GM23338 (cell line): ENCODE measurements around the gene CCDC121. TPM values are rescaled to one million over a fixed set of nuclear protein-coding genes. Genes with fewer than 3 reads are reported as not detected.
A peak's percentile ranks its signal among the peaks of the same experiment; 100 is the strongest.

ENCODE experiments used
- ATAC-seq: fragments of 200-7000 bp; cut with Tn5 transposase; 3 replicates; pipeline ENCODE4 v1.9.1; 2020
- DNase-seq: peaks from one replicate; pipeline ENCODE4 v3.0.0-alpha.2; 2015; ENCODE audit warnings: low spot score
- H2AFZ ChIP-seq: fragments of 200-600 bp; sonication (generic); 2 replicates; pipeline ENCODE4 v1.8.0; 2016; ENCODE audit warnings: antibody characterized with exemption, mild to moderate bottlenecking, moderate library complexity
- H3F3A ChIP-seq: fragments of 200-600 bp; sonication (generic); replicated peaks from 2 replicates; pipeline ENCODE4 v1.8.0; 2017; ENCODE audit warnings: antibody characterized with exemption, mixed run types, low read depth
- H3K27ac ChIP-seq: fragments of 200-600 bp; sonication (generic); 2 replicates; pipeline ENCODE4 v1.6.1; 2016; ENCODE audit warnings: low read depth
- H3K27me3 ChIP-seq: fragments of 200-600 bp; sonication (generic); 2 replicates; pipeline ENCODE4 v1.8.0; 2016; ENCODE audit warnings: mild to moderate bottlenecking, mixed run types, moderate library complexity; ENCODE audit not compliant: insufficient read depth
- H3K36me3 ChIP-seq: fragments of 200-600 bp; sonication (generic); 2 replicates; pipeline ENCODE4 v1.8.0; 2016; ENCODE audit warnings: mild to moderate bottlenecking; ENCODE audit not compliant: insufficient read depth
- H3K4me1 ChIP-seq: fragments of 200-600 bp; sonication (generic); 2 replicates; pipeline ENCODE4 v1.8.0; 2016; ENCODE audit warnings: mild to moderate bottlenecking, moderate library complexity; ENCODE audit not compliant: insufficient read depth
- H3K4me2 ChIP-seq: fragments of 200-600 bp; sonication (generic); 2 replicates; pipeline ENCODE4 v1.7.1; 2017; ENCODE audit warnings: mixed run types
- H3K4me3 ChIP-seq: fragments of 200-600 bp; sonication (generic); 2 replicates; pipeline ENCODE4 v1.6.1; 2016; ENCODE audit warnings: mixed run types
- H3K79me2 ChIP-seq: fragments of 200-600 bp; sonication (generic); replicated peaks from 2 replicates; pipeline ENCODE4 v1.8.0; 2017; ENCODE audit warnings: mild to moderate bottlenecking; ENCODE audit not compliant: insufficient read depth
- H3K9me2 ChIP-seq: fragments of 200-600 bp; sonication (generic); 2 replicates; pipeline ENCODE4 v1.8.0; 2017; ENCODE audit not compliant: insufficient read depth
- H4K20me1 ChIP-seq: fragments of 200-600 bp; sonication (generic); replicated peaks from 2 replicates; pipeline ENCODE4 v1.8.0; 2017; ENCODE audit warnings: mild to moderate bottlenecking; ENCODE audit not compliant: insufficient read depth
- H3K27ac Mint-ChIP-seq: 2 replicates; pipeline ENCODE4 v1.8.0; 2020; ENCODE audit warnings: inconsistent platforms, mild to moderate bottlenecking, moderate library complexity, mixed read lengths
- H3K27me3 Mint-ChIP-seq: 3 replicates; pipeline ENCODE4 v1.8.0; 2022; ENCODE audit warnings: low read depth, mild to moderate bottlenecking, moderate library complexity, mixed read lengths, inconsistent platforms; ENCODE audit not compliant: insufficient read depth, poor library complexity
- H3K36me3 Mint-ChIP-seq: 3 replicates; pipeline ENCODE4 v1.8.0; 2021; ENCODE audit warnings: low read depth, mild to moderate bottlenecking, inconsistent platforms, moderate library complexity, mixed read lengths
- H3K4me1 Mint-ChIP-seq: 3 replicates; pipeline ENCODE4 v1.8.0; 2020; ENCODE audit warnings: mild to moderate bottlenecking, inconsistent platforms, mixed read lengths
- H3K4me3 Mint-ChIP-seq: 3 replicates; pipeline ENCODE4 v1.8.0; 2021; ENCODE audit warnings: moderate library complexity, mild to moderate bottlenecking, inconsistent platforms, mixed read lengths
- H3K9me3 Mint-ChIP-seq: 3 replicates; pipeline ENCODE4 v1.8.0; 2020; ENCODE audit warnings: moderate library complexity, mild to moderate bottlenecking, inconsistent platforms, mixed read lengths
- CREB1 ChIP-seq: fragments of 250-450 bp; sonication (Bioruptor Pico); IDR thresholded peaks from 2 replicates; pipeline ENCODE4 v1.5.0; 2020; ENCODE audit warnings: low read depth, mild to moderate bottlenecking, moderate library complexity
- EZH2 ChIP-seq: fragments of 200-600 bp; sonication (generic); IDR thresholded peaks from one replicate; pipeline ENCODE4 v1.8.0; 2017; ENCODE audit warnings: antibody characterized with exemption, mild to moderate bottlenecking, low read depth; ENCODE audit not compliant: unreplicated experiment
- JUNB ChIP-seq: IDR thresholded peaks from one replicate; pipeline ENCODE4 v1.6.1; 2016; ENCODE audit warnings: antibody characterized with exemption; ENCODE audit not compliant: unreplicated experiment
- NANOG ChIP-seq: IDR thresholded peaks from 2 replicates; pipeline ENCODE4 v1.6.1; 2016; ENCODE audit warnings: antibody characterized with exemption, borderline replicate concordance
- POLR2AphosphoS5 ChIP-seq: IDR thresholded peaks from 2 replicates; pipeline ENCODE4 v1.6.1; 2016; ENCODE audit warnings: antibody characterized with exemption, low read depth
- REST ChIP-seq: IDR thresholded peaks from one replicate; pipeline ENCODE4 v1.6.1; 2018; ENCODE audit warnings: antibody characterized with exemption; ENCODE audit not compliant: unreplicated experiment
- STAT1 ChIP-seq: IDR thresholded peaks from one replicate; pipeline ENCODE4 v1.6.1; 2016; ENCODE audit warnings: antibody characterized with exemption; ENCODE audit not compliant: unreplicated experiment
- ZNF114 ChIP-seq: fragments of 250-450 bp; sonication (Bioruptor Pico); IDR thresholded peaks from 2 replicates; pipeline ENCODE4 v1.5.0; 2020; ENCODE audit warnings: mild to moderate bottlenecking, moderate library complexity
- ZNF331 ChIP-seq: fragments of 250-450 bp; sonication (Bioruptor Pico); IDR thresholded peaks from 2 replicates; pipeline ENCODE4 v1.5.0; 2020; ENCODE audit warnings: low read depth, mild to moderate bottlenecking, moderate library complexity
- polyA plus RNA-seq: library from polyadenylated mRNA; unstranded; fragments of >200 nt; fragmentation: Nextera tagmentation; extraction: Ambion mirVana; gene quantifications from 2 replicates; pipeline ENCODE4 v1.2.1, GENCODE V29; 2016
- total RNA-seq: library from RNA; depleted of rRNA; stranded (reverse); fragments of >200 nt; shearing (Covaris generic); gene quantifications from 2 replicates; pipeline ENCODE4 v1.2.3, GENCODE V29; 2014
- TF ChIP-seq, protein P1 (sequence below): fragments of 250-450 bp; sonication (Bioruptor Pico); IDR thresholded peaks from 2 replicates; pipeline ENCODE4 v1.5.0; 2020; ENCODE audit warnings: mild to moderate bottlenecking, moderate library complexity
- TF ChIP-seq, protein P2 (sequence below): IDR thresholded peaks from 2 replicates; pipeline ENCODE4 v1.6.1; 2016; ENCODE audit warnings: antibody characterized with exemption
- TF ChIP-seq, protein P3 (sequence below), 2 experiments: fragments of 200-600 bp in 1 of 2; sonication (generic) in 1 of 2; conservative IDR thresholded peaks; 2 replicates each; pipeline versions ENCODE4 v1.5.1 to v1.6.1; 2016 to 2017; ENCODE audit warnings: antibody characterized with exemption in 2 of 2, low read depth in 2 of 2, mild to moderate bottlenecking in 2 of 2, moderate library complexity in 1 of 2

The CCDC121 gene
- total and polyA plus RNA-seq, 2 experiments from 2014 or later, result 1.6 to 1.9 TPM

- Mint-ChIP-seq H3K36me3 (peaks cover 53% of the 10 kb centered on the region), H3K27ac (no peak overlapping the region; the same call in 1 of the 2 replicates), H3K4me3 (no peak overlapping the region), H3K4me1 (no peaks in the 10 kb centered on the region), H3K27me3 (peaks cover 2% of the 10 kb centered on the region), H3K9me3 (no peaks in the 10 kb centered on the region)
- no peak overlapping the region; the same call in 1 of the 2 replicates for H3K27ac ChIP-seq
- ATAC-seq (peak; percentile 34), DNase-seq (peak; percentile 11)
- H3K9me2 ChIP-seq, result no peaks in the 10 kb centered on the region
- no peak overlapping the region for H2AFZ ChIP-seq
- H3K27me3 ChIP-seq, result no peaks in the 10 kb centered on the region
- H3K4me2 ChIP-seq, result no peak overlapping the region
- H3K4me1 ChIP-seq, result no peaks in the 10 kb centered on the region
- H4K20me1 ChIP-seq, result peaks cover 3% of the 10 kb centered on the region; the same call in 1 of the 2 replicates
- TF ChIP-seq EZH2, result no peak
- no peak for TF ChIP-seq NANOG
- no peak for TF ChIP-seq REST
- TF ChIP-seq, protein P1, sequence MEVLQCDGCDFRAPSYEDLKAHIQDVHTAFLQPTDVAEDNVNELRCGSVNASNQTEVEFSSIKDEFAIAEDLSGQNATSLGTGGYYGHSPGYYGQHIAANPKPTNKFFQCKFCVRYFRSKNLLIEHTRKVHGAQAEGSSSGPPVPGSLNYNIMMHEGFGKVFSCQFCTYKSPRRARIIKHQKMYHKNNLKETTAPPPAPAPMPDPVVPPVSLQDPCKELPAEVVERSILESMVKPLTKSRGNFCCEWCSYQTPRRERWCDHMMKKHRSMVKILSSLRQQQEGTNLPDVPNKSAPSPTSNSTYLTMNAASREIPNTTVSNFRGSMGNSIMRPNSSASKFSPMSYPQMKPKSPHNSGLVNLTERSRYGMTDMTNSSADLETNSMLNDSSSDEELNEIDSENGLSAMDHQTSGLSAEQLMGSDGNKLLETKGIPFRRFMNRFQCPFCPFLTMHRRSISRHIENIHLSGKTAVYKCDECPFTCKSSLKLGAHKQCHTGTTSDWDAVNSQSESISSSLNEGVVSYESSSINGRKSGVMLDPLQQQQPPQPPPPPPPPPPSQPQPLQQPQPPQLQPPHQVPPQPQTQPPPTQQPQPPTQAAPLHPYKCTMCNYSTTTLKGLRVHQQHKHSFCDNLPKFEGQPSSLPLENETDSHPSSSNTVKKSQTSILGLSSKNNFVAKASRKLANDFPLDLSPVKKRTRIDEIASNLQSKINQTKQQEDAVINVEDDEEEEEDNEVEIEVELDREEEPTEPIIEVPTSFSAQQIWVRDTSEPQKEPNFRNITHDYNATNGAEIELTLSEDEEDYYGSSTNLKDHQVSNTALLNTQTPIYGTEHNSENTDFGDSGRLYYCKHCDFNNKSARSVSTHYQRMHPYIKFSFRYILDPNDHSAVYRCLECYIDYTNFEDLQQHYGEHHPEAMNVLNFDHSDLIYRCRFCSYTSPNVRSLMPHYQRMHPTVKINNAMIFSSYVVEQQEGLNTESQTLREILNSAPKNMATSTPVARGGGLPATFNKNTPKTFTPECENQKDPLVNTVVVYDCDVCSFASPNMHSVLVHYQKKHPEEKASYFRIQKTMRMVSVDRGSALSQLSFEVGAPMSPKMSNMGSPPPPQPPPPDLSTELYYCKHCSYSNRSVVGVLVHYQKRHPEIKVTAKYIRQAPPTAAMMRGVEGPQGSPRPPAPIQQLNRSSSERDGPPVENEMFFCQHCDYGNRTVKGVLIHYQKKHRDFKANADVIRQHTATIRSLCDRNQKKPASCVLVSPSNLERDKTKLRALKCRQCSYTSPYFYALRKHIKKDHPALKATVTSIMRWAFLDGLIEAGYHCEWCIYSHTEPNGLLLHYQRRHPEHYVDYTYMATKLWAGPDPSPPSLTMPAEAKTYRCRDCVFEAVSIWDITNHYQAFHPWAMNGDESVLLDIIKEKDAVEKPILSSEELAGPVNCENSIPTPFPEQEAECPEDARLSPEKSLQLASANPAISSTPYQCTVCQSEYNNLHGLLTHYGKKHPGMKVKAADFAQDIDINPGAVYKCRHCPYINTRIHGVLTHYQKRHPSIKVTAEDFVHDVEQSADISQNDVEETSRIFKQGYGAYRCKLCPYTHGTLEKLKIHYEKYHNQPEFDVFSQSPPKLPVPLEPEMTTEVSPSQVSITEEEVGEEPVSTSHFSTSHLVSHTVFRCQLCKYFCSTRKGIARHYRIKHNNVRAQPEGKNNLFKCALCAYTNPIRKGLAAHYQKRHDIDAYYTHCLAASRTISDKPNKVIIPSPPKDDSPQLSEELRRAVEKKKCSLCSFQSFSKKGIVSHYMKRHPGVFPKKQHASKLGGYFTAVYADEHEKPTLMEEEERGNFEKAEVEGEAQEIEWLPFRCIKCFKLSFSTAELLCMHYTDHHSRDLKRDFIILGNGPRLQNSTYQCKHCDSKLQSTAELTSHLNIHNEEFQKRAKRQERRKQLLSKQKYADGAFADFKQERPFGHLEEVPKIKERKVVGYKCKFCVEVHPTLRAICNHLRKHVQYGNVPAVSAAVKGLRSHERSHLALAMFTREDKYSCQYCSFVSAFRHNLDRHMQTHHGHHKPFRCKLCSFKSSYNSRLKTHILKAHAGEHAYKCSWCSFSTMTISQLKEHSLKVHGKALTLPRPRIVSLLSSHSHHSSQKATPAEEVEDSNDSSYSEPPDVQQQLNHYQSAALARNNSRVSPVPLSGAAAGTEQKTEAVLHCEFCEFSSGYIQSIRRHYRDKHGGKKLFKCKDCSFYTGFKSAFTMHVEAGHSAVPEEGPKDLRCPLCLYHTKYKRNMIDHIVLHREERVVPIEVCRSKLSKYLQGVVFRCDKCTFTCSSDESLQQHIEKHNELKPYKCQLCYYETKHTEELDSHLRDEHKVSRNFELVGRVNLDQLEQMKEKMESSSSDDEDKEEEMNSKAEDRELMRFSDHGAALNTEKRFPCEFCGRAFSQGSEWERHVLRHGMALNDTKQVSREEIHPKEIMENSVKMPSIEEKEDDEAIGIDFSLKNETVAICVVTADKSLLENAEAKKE (CRISPR knock-in tag), result no peak
- TF ChIP-seq, protein P2, sequence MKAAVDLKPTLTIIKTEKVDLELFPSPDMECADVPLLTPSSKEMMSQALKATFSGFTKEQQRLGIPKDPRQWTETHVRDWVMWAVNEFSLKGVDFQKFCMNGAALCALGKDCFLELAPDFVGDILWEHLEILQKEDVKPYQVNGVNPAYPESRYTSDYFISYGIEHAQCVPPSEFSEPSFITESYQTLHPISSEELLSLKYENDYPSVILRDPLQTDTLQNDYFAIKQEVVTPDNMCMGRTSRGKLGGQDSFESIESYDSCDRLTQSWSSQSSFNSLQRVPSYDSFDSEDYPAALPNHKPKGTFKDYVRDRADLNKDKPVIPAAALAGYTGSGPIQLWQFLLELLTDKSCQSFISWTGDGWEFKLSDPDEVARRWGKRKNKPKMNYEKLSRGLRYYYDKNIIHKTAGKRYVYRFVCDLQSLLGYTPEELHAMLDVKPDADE, result no peak
- no peak for TF ChIP-seq ZNF331
- TF ChIP-seq POLR2AphosphoS5, result no peak
- no peak for TF ChIP-seq CREB1 (CRISPR knock-in tag)
- TF ChIP-seq ZNF114, result no peak
- TF ChIP-seq, protein P3, sequence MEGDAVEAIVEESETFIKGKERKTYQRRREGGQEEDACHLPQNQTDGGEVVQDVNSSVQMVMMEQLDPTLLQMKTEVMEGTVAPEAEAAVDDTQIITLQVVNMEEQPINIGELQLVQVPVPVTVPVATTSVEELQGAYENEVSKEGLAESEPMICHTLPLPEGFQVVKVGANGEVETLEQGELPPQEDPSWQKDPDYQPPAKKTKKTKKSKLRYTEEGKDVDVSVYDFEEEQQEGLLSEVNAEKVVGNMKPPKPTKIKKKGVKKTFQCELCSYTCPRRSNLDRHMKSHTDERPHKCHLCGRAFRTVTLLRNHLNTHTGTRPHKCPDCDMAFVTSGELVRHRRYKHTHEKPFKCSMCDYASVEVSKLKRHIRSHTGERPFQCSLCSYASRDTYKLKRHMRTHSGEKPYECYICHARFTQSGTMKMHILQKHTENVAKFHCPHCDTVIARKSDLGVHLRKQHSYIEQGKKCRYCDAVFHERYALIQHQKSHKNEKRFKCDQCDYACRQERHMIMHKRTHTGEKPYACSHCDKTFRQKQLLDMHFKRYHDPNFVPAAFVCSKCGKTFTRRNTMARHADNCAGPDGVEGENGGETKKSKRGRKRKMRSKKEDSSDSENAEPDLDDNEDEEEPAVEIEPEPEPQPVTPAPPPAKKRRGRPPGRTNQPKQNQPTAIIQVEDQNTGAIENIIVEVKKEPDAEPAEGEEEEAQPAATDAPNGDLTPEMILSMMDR (conservative IDR thresholded peaks at IDR 0.05; ENCODE audit: low read depth in 2 of 2), result no peak
- no peak for TF ChIP-seq JUNB
- no peak for TF ChIP-seq STAT1
- H3K4me3 ChIP-seq, result no peak overlapping the region
- no peaks in the 10 kb centered on the region for H3K79me2 ChIP-seq
- H3K36me3 ChIP-seq, result peaks cover 20% of the 10 kb centered on the region
- no peaks in the 10 kb centered on the region for H3F3A ChIP-seq
Observed at GRCh38 chr2:27655155-27655951, 26.5 kb upstream of the CCDC121 start.
